ENCODE results near the gene NVL.

- no peak for TF ChIP-seq CTCF (IDR thresholded peaks at IDR 0.05)
- no peak for TF ChIP-seq NFYB (CRISPR knock-in tag; conservative IDR thresholded peaks at IDR 0.05; ENCODE audit: low read depth)
- no peak for TF ChIP-seq KAT7 (CRISPR knock-in tag; IDR thresholded peaks at IDR 0.05; ENCODE audit: borderline replicate concordance)
- no peak for TF ChIP-seq NR1H2 (CRISPR knock-in tag; IDR thresholded peaks at IDR 0.05)
- no peak for TF ChIP-seq MLX (CRISPR knock-in tag; IDR thresholded peaks at IDR 0.05)
- TF ChIP-seq USF2 (CRISPR knock-in tag; IDR thresholded peaks at IDR 0.05), result no peak
- TF ChIP-seq IRF2 (CRISPR knock-in tag; IDR thresholded peaks at IDR 0.05; ENCODE audit: borderline replicate concordance, low read depth), result no peak
- no peak for TF ChIP-seq ZBTB21 (CRISPR knock-in tag; IDR thresholded peaks at IDR 0.05; ENCODE audit: borderline replicate concordance)
- TF ChIP-seq NR2C2 (CRISPR knock-in tag; IDR thresholded peaks at IDR 0.05), result no peak
- no peak for TF ChIP-seq STAT6 (CRISPR knock-in tag; conservative IDR thresholded peaks at IDR 0.05; ENCODE audit: low read depth)
- TF ChIP-seq ESRRA (CRISPR knock-in tag; IDR thresholded peaks at IDR 0.05; ENCODE audit: borderline replicate concordance), result no peak
- TF ChIP-seq MAX (CRISPR knock-in tag; IDR thresholded peaks at IDR 0.05), result no peak
- no peak for TF ChIP-seq FOXP1 (CRISPR knock-in tag; IDR thresholded peaks at IDR 0.05; ENCODE audit: borderline replicate concordance)
- no peak for TF ChIP-seq SP1 (CRISPR knock-in tag; conservative IDR thresholded peaks at IDR 0.05)
Measured at GRCh38 chr1:224359207-224359606, 29.2 kb upstream of the NVL start.

All from WTC11 (cell line).